HepG2 (cell line): ENCODE data around the gene CSNK1G1. TPM values are rescaled to one million over a fixed set of nuclear protein-coding genes. Genes with fewer than 3 reads are reported as not detected.

Experiments
- ATAC-seq: fragments of 200-7000 bp; cut with Tn5 transposase; 3 replicates; pipeline ENCODE4 v1.9.1; 2020; ENCODE audit warnings: mild to moderate bottlenecking, moderate library complexity
- BruUV-seq: library from RNA; stranded (reverse); fragments of 400-500 nt; replicated peaks from 2 replicates; lab custom pipeline; 2021; lab: Mats Ljungman, UMichigan
- CTCF ChIA-PET: fragments of 300-600 bp; formaldehyde crosslinking; extraction: SDS; loops from one replicate; lab custom pipeline; 2021; ENCODE audit warnings: low total read pairs, inconsistent platforms, low intra/inter-chr PET ratio; lab: Yijun Ruan, JAX
- POLR2A ChIA-PET: fragments of 350-600 bp; sonication (Branson Sonifier 250); formaldehyde crosslinking; loops from one replicate; lab custom pipeline; 2020; ENCODE audit warnings: antibody characterized with exemption, inconsistent platforms; lab: Yijun Ruan, JAX
- DNase-seq: peaks from one replicate; pipeline ENCODE4 v3.0.0-alpha.2; 2015; ENCODE audit warnings: low spot score
- FAIRE-seq: peaks from 3 replicates; lab custom pipeline; 2011; peaks lifted over from hg19 to GRCh38; lab: Jason Lieb, UNC
- H2AFZ ChIP-seq: one replicate; pipeline ENCODE4 v1.6.1; 2011; ENCODE audit warnings: low read length, inconsistent platforms
- H3K27ac ChIP-seq: fragments of 300-600 bp; 3 replicates; pipeline ENCODE4 v1.8.0; 2011; ENCODE audit warnings: mixed run types, mild to moderate bottlenecking, mixed read lengths, low read length, inconsistent platforms; ENCODE audit not compliant: insufficient read depth; ENCODE audit errors: extremely low read length
- H3K27me3 ChIP-seq, 2 experiments: fragments of 200-600 bp in 1 of 2; 2 replicates in 1 of 2; 3 replicates in 1 of 2; pipeline versions ENCODE4 v1.6.0 to v1.8.0; 2011; ENCODE audit warnings: low read length in 2 of 2, mild to moderate bottlenecking in 2 of 2, moderate library complexity in 2 of 2, inconsistent platforms in 1 of 2; ENCODE audit not compliant: insufficient read depth in 2 of 2, control insufficient read depth in 1 of 2
- H3K36me3 ChIP-seq, 2 experiments: fragments of 200-600 bp in 1 of 2; replicated peaks in 1 of 2; 2 replicates in 1 of 2; 3 replicates in 1 of 2; pipeline versions ENCODE4 v1.5.1 to v1.8.0; 2011; ENCODE audit warnings: low read length in 2 of 2, inconsistent platforms in 1 of 2; ENCODE audit not compliant: insufficient read depth in 2 of 2, control insufficient read depth in 1 of 2
- H3K4me1 ChIP-seq: 2 replicates; pipeline ENCODE4 v1.5.1; 2012; ENCODE audit warnings: low read length, inconsistent platforms; ENCODE audit not compliant: insufficient read depth
- H3K4me2 ChIP-seq: 2 replicates; pipeline ENCODE4 v1.6.0; 2011; ENCODE audit warnings: low read depth, low read length, inconsistent platforms
- H3K4me3 ChIP-seq, 3 experiments: fragments of 200-600 bp in 1 of 3; sonication (generic), shearing (Covaris generic) in 1 of 3; replicated peaks in 1 of 3; 2 replicates each; pipeline ENCODE4 v1.5.1; 2011 to 2016; ENCODE audit warnings: low read length in 3 of 3, inconsistent platforms in 2 of 3, low read depth in 2 of 3, mild to moderate bottlenecking in 2 of 3, control low read depth in 1 of 3, mixed read lengths in 1 of 3; ENCODE audit not compliant: insufficient read depth in 1 of 3
- H3K79me2 ChIP-seq: one replicate; pipeline ENCODE4 v1.6.1; 2011; ENCODE audit warnings: low read length, inconsistent platforms; ENCODE audit not compliant: insufficient read depth
- H3K9ac ChIP-seq: 2 replicates; pipeline ENCODE4 v1.6.0; 2011; ENCODE audit warnings: mild to moderate bottlenecking, low read depth, low read length, inconsistent platforms; ENCODE audit not compliant: insufficient read depth
- H3K9me3 ChIP-seq: 2 replicates; pipeline ENCODE4 v1.5.1; 2012; ENCODE audit warnings: mild to moderate bottlenecking, low read length
- H4K20me1 ChIP-seq: 2 replicates; pipeline ENCODE4 v1.6.0; 2011; ENCODE audit warnings: inconsistent platforms, mild to moderate bottlenecking, low read length, moderate library complexity; ENCODE audit not compliant: insufficient read depth
- EED ChIP-seq: sonication (generic); formaldehyde crosslinking; IDR thresholded peaks from 2 replicates; pipeline ENCODE4 v1.5.0; 2020; ENCODE audit warnings: mild to moderate bottlenecking, missing genetic modification reagents
- MED8 ChIP-seq: sonication (generic); formaldehyde crosslinking; IDR thresholded peaks from 2 replicates; pipeline ENCODE4 v1.8.1; 2023; ENCODE audit warnings: mild to moderate bottlenecking, missing genetic modification reagents; ENCODE audit not compliant: insufficient replicate concordance
- MTA1 ChIP-seq: sonication (generic); formaldehyde crosslinking; IDR thresholded peaks from 2 replicates; pipeline ENCODE4 v1.4.0; 2020; ENCODE audit warnings: missing genetic modification reagents, mild to moderate bottlenecking, borderline replicate concordance
- NCOR1 ChIP-seq: fragments of 200-600 bp; sonication (generic); IDR thresholded peaks from 2 replicates; pipeline ENCODE4 v1.7.0; 2017; ENCODE audit warnings: antibody characterized with exemption, low read length, borderline replicate concordance
- NFIC ChIP-seq: IDR thresholded peaks from 2 replicates; pipeline ENCODE4 v1.6.1; 2012; ENCODE audit warnings: mild to moderate bottlenecking, low read length, inconsistent platforms
- NR2C2 ChIP-seq: sonication (generic); formaldehyde crosslinking; IDR thresholded peaks from 2 replicates; pipeline ENCODE4 v1.4.0; 2020; ENCODE audit warnings: missing genetic modification reagents, mild to moderate bottlenecking, moderate library complexity, borderline replicate concordance
- POLR2AphosphoS2 ChIP-seq: IDR thresholded peaks from 2 replicates; pipeline ENCODE4 v1.6.1; 2011; ENCODE audit warnings: low read depth, low read length, improper control_type of control experiment
- RFXANK ChIP-seq: IDR thresholded peaks from 2 replicates; pipeline ENCODE4 v1.6.1; 2016
- ZNF326 ChIP-seq: sonication (generic); formaldehyde crosslinking; IDR thresholded peaks from 2 replicates; pipeline ENCODE4 v1.4.0; 2020; ENCODE audit warnings: missing genetic modification reagents, borderline replicate concordance
- WGBS: methylation state at CpG from one replicate; pipeline ENCODE4 v1.1.6; 2017; ENCODE audit warnings: low lambda C conversion rate; 5-methylcytosine and 5-hydroxymethylcytosine counted together
- in situ Hi-C: cut with HindIII; loops from 2 replicates; pipeline ENCODE4 v1.10.0; 2017; ENCODE audit warnings: low pct_unique_long_range_greater_than_20kb; ENCODE audit not compliant: extremely low pct_ligation_motif_present
- intact Hi-C: fragments of 100-400 bp; cut with micrococcal nuclease; formaldehyde crosslinking; loops from one replicate; pipeline ENCODE4 v1.10.0; 2022; ENCODE audit not compliant: unreplicated experiment
- polyA plus RNA-seq, 8 experiments: library from polyadenylated mRNA; depleted of rRNA in 3 of 8; stranded (reverse) in 7 of 8; unstranded in 1 of 8; fragments of >200 nt; fragmentation: Illumina TruSeq in 4 of 8; extraction: Trizol in 4 of 8; gene quantifications; 2 replicates each; pipeline versions ENCODE4 v1.2.1 to v1.2.3, GENCODE V29; 2011 to 2016; ENCODE audit warnings: low read depth in 4 of 8, missing spikeins in 1 of 8, mixed read lengths in 1 of 8; ENCODE audit not compliant: insufficient read depth in 1 of 8
- total RNA-seq, 5 experiments: library from RNA; depleted of rRNA; stranded (reverse); fragments of >200 nt; fragmentation: Illumina TruSeq; extraction: Trizol; gene quantifications; 2 replicates each; pipeline ENCODE4 v1.2.3, GENCODE V29; 2016; ENCODE audit warnings: low read depth in 1 of 5
- TF ChIP-seq, protein P1 (sequence below): sonication (generic); formaldehyde crosslinking; IDR thresholded peaks from 2 replicates; pipeline ENCODE4 v1.5.1; 2020; ENCODE audit warnings: missing genetic modification reagents, mild to moderate bottlenecking, borderline replicate concordance
- TF ChIP-seq, protein P2 (sequence below): sonication (generic); formaldehyde crosslinking; IDR thresholded peaks from 2 replicates; pipeline ENCODE4 v1.4.0; 2020; ENCODE audit warnings: missing genetic modification reagents
- TF ChIP-seq, protein P3 (sequence below): sonication (generic); formaldehyde crosslinking; IDR thresholded peaks from 2 replicates; pipeline ENCODE4 v1.5.1; 2020; ENCODE audit warnings: missing genetic modification reagents, mild to moderate bottlenecking, borderline replicate concordance

CSNK1G1 gene
- total and polyA plus RNA-seq, 2 of the 13 experiments (the other 11 are each of a cell fraction or from before 2014, with no cell fraction given) = 8.5 to 12.6 TPM

DNA sequence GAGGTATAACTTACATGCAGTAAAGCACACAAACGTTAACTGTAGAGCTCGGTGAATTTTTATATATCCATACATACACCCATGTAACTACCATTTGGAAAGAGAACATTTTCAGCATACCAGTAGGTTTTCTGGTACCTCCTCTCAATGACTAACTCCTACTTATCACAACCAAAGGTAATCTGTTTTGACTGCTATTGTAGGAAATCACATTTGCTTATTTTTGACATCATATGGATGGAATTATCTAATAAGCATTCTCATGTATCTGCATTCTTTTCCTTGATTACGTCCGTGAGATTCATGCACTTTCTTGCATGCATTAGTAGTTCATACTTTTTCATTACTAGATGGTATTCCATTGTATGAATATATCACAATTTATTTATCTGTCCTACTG, 76.8 kb downstream of the CSNK1G1 start:
- Histone ChIP-seq H3K79me2 (no peaks in the 10 kb centered on the region), H3K9me3 (no peaks in the 10 kb centered on the region), H4K20me1 (no peaks in the 10 kb centered on the region), H3K27ac (no peak overlapping the region), H3K9ac (no peak overlapping the region), H3K4me2 (no peak overlapping the region), H3K36me3 (no peaks in the 10 kb centered on the region; a peak in 1 of 5 replicates), H3K4me3 (no peak overlapping the region), H3K4me1 (peaks cover 12% of the 10 kb centered on the region), H2AFZ (no peak overlapping the region), H3K27me3 (no peaks in the 10 kb centered on the region)
- intact Hi-C loops (no loop called here), in situ Hi-C loops (no loop called here)
- no TSS peak for BruUV-seq
- FAIRE-seq (no peak), DNase-seq (no peak), ATAC-seq (no peak)
- WGBS = 96% methylated on average over 4 of the region's 4 CpGs
- ChIA-PET POLR2A (no interaction called here), CTCF (no interaction called here)
- TF ChIP-seq NFIC (no peak), NR2C2 (CRISPR knock-in tag) (no peak), MTA1 (CRISPR knock-in tag) (no peak), POLR2AphosphoS2 (no peak), NCOR1 (no peak), ZNF326 (CRISPR knock-in tag) (no peak), RFXANK (CRISPR knock-in tag) (no peak), MED8 (no peak), EED (CRISPR knock-in tag) (no peak)
- TF ChIP-seq, protein P1, sequence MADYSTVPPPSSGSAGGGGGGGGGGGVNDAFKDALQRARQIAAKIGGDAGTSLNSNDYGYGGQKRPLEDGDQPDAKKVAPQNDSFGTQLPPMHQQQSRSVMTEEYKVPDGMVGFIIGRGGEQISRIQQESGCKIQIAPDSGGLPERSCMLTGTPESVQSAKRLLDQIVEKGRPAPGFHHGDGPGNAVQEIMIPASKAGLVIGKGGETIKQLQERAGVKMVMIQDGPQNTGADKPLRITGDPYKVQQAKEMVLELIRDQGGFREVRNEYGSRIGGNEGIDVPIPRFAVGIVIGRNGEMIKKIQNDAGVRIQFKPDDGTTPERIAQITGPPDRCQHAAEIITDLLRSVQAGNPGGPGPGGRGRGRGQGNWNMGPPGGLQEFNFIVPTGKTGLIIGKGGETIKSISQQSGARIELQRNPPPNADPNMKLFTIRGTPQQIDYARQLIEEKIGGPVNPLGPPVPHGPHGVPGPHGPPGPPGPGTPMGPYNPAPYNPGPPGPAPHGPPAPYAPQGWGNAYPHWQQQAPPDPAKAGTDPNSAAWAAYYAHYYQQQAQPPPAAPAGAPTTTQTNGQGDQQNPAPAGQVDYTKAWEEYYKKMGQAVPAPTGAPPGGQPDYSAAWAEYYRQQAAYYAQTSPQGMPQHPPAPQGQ (CRISPR knock-in tag) = no peak
- TF ChIP-seq, protein P2, sequence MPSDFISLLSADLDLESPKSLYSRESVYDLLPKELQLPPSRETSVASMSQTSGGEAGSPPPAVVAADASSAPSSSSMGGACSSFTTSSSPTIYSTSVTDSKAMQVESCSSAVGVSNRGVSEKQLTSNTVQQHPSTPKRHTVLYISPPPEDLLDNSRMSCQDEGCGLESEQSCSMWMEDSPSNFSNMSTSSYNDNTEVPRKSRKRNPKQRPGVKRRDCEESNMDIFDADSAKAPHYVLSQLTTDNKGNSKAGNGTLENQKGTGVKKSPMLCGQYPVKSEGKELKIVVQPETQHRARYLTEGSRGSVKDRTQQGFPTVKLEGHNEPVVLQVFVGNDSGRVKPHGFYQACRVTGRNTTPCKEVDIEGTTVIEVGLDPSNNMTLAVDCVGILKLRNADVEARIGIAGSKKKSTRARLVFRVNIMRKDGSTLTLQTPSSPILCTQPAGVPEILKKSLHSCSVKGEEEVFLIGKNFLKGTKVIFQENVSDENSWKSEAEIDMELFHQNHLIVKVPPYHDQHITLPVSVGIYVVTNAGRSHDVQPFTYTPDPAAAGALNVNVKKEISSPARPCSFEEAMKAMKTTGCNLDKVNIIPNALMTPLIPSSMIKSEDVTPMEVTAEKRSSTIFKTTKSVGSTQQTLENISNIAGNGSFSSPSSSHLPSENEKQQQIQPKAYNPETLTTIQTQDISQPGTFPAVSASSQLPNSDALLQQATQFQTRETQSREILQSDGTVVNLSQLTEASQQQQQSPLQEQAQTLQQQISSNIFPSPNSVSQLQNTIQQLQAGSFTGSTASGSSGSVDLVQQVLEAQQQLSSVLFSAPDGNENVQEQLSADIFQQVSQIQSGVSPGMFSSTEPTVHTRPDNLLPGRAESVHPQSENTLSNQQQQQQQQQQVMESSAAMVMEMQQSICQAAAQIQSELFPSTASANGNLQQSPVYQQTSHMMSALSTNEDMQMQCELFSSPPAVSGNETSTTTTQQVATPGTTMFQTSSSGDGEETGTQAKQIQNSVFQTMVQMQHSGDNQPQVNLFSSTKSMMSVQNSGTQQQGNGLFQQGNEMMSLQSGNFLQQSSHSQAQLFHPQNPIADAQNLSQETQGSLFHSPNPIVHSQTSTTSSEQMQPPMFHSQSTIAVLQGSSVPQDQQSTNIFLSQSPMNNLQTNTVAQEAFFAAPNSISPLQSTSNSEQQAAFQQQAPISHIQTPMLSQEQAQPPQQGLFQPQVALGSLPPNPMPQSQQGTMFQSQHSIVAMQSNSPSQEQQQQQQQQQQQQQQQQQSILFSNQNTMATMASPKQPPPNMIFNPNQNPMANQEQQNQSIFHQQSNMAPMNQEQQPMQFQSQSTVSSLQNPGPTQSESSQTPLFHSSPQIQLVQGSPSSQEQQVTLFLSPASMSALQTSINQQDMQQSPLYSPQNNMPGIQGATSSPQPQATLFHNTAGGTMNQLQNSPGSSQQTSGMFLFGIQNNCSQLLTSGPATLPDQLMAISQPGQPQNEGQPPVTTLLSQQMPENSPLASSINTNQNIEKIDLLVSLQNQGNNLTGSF (CRISPR knock-in tag) = no peak
- TF ChIP-seq, protein P3, sequence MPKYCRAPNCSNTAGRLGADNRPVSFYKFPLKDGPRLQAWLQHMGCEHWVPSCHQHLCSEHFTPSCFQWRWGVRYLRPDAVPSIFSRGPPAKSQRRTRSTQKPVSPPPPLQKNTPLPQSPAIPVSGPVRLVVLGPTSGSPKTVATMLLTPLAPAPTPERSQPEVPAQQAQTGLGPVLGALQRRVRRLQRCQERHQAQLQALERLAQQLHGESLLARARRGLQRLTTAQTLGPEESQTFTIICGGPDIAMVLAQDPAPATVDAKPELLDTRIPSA (CRISPR knock-in tag) = no peak
